Ammon's horn (tissue), 1 donor: Measurements from ENCODE around the gene BICC1.

Experiments used
- DNase-seq: peaks from one replicate; pipeline ENCODE4 v3.0.0-alpha.2; 2016; ENCODE audit warnings: low spot score

Gene BICC1

GRCh38 chr10:58712141-58712540 lies 199.5 kb downstream of the BICC1 start:
- no peak for DNase-seq

GRCh38 chr10:58712982-58713381 lies 200.3 kb downstream of the BICC1 start:
- no peak for DNase-seq

- no peak for DNase-seq
Observed at GRCh38 chr10:58714409-58714808, 201.7 kb downstream of the BICC1 start.

DNA sequence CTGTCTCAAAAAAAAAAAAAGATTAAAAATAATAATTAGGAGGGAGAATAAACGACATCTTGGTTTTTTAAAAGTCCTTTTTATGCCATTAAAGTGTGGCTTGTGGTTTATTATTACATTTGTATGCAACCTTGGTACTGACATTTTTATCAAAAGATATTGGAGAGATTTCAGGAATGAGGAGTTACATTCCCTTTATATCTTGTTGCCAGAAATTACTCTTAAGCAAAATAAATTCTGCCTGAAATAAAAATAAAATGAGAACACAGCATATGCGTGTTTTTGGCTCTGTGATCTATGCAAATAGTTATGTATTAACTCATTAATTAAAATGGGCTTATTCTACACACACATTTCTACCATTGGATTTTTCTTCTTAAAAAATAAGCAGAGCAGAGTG lies 202.4 kb downstream of the BICC1 start:
- no peak for DNase-seq

DNA sequence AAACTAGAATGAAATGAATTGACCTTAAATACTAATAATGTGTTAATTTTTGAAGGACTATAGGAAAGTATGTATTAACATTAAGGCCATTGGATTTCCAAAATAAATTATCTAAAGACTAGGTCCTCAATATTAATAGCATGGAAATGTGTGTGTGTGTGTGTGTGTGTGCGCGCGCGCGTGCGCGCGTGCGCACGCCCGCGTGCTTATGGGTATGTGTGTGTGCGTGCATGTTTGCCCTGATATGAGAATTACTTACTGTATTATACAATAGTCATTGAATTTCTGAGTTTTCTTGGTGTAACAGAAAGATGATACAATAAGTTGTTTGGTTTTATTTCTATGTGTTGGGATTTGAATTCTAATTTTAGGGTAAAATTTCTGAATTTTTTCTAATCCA lies 205.9 kb downstream of the BICC1 start:
- no peak for DNase-seq

GRCh38 chr10:58721601-58722281 lies 209.1 kb downstream of the BICC1 start:
- no peak for DNase-seq

- DNase-seq = no peak
Observed at GRCh38 chr10:58723186-58723585, 210.5 kb downstream of the BICC1 start.

GRCh38 chr10:58723966-58724365 lies 211.3 kb downstream of the BICC1 start:
- no peak for DNase-seq

DNA sequence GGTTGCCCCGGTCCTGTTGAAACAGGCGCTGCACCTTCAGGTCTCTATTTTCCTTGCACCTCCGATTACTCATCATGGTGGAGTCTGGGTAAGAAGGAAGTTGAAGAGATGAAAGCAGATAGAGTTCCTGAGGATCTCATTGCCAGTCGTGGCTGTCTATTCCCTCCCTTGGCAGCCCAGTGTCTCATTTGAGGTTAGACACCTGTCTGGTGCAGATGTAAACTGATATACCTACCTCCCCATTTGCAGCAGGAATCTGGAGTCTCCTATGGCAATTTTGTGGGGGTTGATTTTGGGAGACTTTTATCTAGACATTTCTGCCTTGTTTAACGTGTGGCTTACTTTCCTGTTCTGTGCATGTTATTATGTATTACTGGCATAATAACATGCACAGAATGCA lies 212.1 kb downstream of the BICC1 start:
- DNase-seq = no peak

GRCh38 chr10:58725901-58726300 lies 213.2 kb downstream of the BICC1 start:
- no peak for DNase-seq

- DNase-seq = no peak
Observed at GRCh38 chr10:58727633-58728032, 215.0 kb downstream of the BICC1 start.

- no peak for DNase-seq
Observed at GRCh38 chr10:58731276-58731675, 218.6 kb downstream of the BICC1 start.

- DNase-seq = no peak
Observed at GRCh38 chr10:58733436-58733835, 220.8 kb downstream of the BICC1 start.

DNA sequence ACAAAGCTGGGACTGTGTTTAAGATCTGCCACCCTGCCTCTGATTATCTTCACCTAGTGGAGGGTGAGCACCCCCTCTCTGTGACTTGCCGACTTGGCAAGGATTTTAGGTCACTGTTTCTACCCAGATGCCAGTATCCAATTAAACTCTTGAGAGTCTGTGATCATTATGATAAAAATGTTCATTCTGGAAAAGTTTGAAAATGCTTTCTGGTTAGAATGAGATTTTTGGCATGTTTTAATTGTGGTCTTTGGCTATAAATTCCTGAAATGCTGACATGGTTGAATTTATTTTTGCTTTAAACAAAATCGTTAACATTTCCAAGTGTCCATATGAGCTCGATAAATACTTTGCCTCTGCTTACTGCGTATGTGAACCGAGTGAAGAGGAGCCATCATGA lies 221.4 kb downstream of the BICC1 start:
- DNase-seq = no peak

DNA sequence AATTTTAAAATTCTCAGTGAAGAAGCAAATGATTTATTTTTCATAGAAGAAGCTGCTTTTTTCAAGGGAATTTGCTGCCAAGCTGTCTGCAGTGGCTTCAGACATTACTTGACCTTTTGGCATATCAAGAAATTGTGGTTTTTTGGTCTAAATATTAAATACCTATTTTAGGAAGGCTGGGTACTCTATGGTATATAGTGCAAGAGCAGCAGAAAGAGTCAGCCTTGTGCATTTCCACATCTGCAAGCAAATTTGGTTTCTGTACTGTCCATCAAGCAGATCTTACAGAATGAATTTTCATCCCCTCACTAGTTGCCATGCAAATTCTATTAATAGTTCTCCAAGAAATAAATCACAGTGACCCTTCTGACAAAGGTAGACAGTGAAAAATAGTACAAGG lies 222.0 kb downstream of the BICC1 start:
- DNase-seq = no peak

DNA sequence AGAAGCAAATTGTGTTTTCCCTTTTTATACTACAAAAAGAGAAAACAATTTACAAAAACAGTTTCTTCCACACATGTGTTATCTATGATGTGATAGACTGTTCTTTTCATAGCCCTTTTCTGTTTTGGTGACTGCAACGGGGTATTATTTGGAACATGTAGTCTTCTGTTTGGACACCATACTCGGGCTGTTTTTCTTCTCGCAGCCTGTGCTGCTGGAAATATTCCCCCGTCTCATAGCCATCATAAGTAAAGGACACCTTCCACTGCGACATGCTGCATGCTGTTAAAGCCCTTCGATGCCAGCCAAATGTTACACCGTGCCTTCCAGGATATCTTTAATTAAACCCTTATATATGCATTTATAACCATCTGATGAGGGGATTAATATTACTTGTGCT lies 222.4 kb downstream of the BICC1 start:
- no peak for DNase-seq

- no peak for DNase-seq
Observed at GRCh38 chr10:58740620-58741369, 228.1 kb downstream of the BICC1 start.

DNA sequence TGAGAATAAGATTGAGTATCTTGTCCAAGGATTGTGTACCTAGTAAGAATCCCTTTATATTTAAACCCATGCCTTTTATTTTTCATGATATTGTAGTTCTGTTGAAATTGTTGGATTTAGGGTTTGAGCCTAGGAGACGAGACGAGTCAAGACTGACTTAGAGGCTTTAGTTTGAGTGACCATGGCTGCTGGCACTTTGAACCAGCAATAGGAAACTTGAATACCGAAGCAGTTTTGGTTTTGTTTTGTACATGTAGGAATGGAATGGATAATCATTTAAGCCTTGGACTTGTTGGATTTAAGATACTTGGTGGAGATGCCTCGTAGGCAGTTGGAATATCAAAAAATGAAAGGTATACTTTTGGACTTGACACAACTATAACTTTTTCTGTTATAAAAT lies 229.0 kb downstream of the BICC1 start:
- DNase-seq = no peak

DNA sequence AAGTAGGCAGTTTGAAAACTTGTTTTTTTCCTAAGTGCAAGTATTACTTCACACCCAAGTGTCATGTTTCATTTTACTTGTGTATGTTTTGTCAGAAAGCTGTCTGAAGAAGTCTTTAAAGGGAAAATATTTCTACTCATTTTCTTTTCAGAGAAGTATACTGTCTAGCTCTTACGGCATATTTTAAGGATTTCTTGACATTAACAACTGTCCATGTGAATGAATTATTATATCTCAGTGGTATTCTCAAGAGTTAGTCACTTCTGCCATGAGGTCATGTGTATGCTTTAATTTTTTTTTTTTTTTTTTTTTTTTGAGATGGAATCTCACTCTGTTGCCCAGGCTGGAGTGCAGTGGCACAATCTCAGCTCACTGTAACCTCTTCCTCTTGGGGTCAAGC lies 229.5 kb downstream of the BICC1 start:
- DNase-seq = no peak

DNA sequence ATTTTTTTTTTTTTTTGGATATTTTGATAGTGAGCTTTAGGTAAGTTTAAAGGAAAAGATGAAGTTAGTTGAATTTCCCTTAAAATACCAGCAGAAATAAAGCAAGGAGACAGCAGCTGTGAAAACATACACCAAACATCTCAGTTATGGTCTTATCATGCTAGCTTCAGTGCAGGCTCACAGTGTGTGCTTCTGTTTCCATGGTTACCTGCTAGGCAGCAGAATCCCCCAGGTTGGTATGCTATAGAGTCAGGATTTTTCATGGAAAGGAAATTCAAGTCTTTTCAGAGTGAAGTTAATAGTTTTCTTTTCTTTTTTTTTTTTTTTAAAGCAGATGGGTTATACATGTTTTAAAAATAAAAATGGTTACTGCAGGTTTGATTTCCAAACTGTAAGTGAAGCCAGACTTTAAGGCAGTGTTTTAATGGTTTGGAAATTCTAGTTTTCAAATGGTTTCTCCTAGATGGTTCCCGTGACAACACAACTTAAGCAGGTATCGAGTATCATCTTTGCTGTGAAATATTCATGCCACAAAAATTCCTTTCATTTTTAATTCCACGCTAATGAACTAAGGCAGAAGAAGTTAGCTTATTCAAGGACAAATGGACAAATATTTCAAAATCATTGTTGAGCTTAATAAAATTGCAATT lies 230.9 kb downstream of the BICC1 start:
- peak; percentile 43 for DNase-seq

GRCh38 chr10:58746474-58747185 lies 234.0 kb downstream of the BICC1 start:
- no peak for DNase-seq

DNA sequence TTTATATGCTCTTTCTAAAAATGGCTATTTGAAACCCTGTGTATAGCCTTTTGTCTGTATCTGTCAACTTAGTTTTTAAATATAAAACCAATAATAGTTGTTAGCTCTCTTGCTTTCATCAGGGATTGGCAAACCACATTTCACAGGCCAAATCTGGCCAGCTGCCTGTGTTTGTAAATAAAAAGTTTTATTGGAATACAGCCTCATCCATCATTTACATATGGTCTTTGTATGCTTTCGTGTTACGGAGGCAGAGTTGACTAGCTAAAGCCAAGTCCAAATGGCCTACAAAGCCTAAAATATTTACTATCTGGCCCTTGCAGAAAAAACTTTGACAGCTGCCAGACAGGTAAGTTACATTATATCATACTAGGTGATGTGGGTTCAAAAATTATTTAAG lies 235.0 kb downstream of the BICC1 start:
- no peak for DNase-seq

- no peak for DNase-seq
Observed at GRCh38 chr10:58752665-58753064, 240.0 kb downstream of the BICC1 start.
